PC-9 (cell line): ENCODE measurements around the gene KRT82. TPM values are rescaled to one million over a fixed set of nuclear protein-coding genes. Genes with fewer than 3 reads are reported as not detected.

ENCODE experiments used
- BruUV-seq: library from RNA; stranded (reverse); fragments of 400-500 nt; replicated peaks from 2 replicates; lab custom pipeline; 2021; lab: Mats Ljungman, UMichigan
- CTCF ChIA-PET: fragments of 300-600 bp; sonication (Branson Sonifier 250); formaldehyde crosslinking; loops from one replicate; lab custom pipeline; 2022; ENCODE audit warnings: antibody characterized with exemption; lab: Charles Lee
- POLR2A ChIA-PET: fragments of 300-600 bp; sonication (Branson Sonifier 250); formaldehyde crosslinking; loops from one replicate; lab custom pipeline; 2022; ENCODE audit warnings: antibody characterized with exemption; ENCODE audit not compliant: unreplicated experiment; lab: Charles Lee
- DNase-seq, 2 experiments: peaks; one replicate each; pipeline versions ENCODE4 v3.0.0 to v3.0.0-alpha.2; 2015 to 2022; ENCODE audit warnings: mixed read lengths in 1 of 2
- H2AFZ ChIP-seq: fragments of 200-600 bp; sonication (generic); 2 replicates; pipeline ENCODE4 v1.8.1; 2017; ENCODE audit warnings: antibody characterized with exemption
- H3F3A ChIP-seq: fragments of 200-600 bp; sonication (generic); 2 replicates; pipeline ENCODE4 v1.8.1; 2017; ENCODE audit warnings: antibody characterized with exemption, mild to moderate bottlenecking, low read depth; ENCODE audit not compliant: insufficient read depth
- H3K27ac ChIP-seq: fragments of 200-600 bp; sonication (generic); 2 replicates; pipeline ENCODE4 v1.6.1; 2016; ENCODE audit warnings: mixed run types
- H3K27me3 ChIP-seq: fragments of 200-600 bp; sonication (generic); 2 replicates; pipeline ENCODE4 v1.6.1; 2016; ENCODE audit warnings: low read depth, mixed run types; ENCODE audit not compliant: insufficient read depth
- H3K36me3 ChIP-seq: fragments of 200-600 bp; sonication (generic); 2 replicates; pipeline ENCODE4 v1.6.1; 2016; ENCODE audit warnings: low read depth, mixed run types
- H3K4me1 ChIP-seq: fragments of 200-600 bp; sonication (generic); replicated peaks from 2 replicates; pipeline ENCODE4 v1.6.1; 2016; ENCODE audit warnings: mixed run types; ENCODE audit not compliant: insufficient read depth
- H3K4me2 ChIP-seq: fragments of 200-600 bp; sonication (generic); 2 replicates; pipeline ENCODE4 v1.6.1; 2017; ENCODE audit warnings: mixed run types
- H3K4me3 ChIP-seq: fragments of 200-600 bp; sonication (generic); 2 replicates; pipeline ENCODE4 v1.6.1; 2016; ENCODE audit warnings: mixed run types
- H3K79me2 ChIP-seq: fragments of 200-600 bp; sonication (generic); 2 replicates; pipeline ENCODE4 v1.6.1; 2017; ENCODE audit warnings: low read depth, mixed run types
- H3K9me2 ChIP-seq: fragments of 200-600 bp; sonication (generic); 2 replicates; pipeline ENCODE4 v1.8.1; 2017; ENCODE audit warnings: mild to moderate bottlenecking; ENCODE audit not compliant: insufficient read depth
- H3K9me3 ChIP-seq: fragments of 200-600 bp; sonication (generic); 2 replicates; pipeline ENCODE4 v1.8.1; 2016; ENCODE audit warnings: low read depth; ENCODE audit not compliant: insufficient read depth
- H4K20me1 ChIP-seq: fragments of 200-600 bp; sonication (generic); 2 replicates; pipeline ENCODE4 v1.8.1; 2017; ENCODE audit not compliant: insufficient read depth
- CTCF ChIP-seq: fragments of 200-600 bp; sonication (generic); conservative IDR thresholded peaks from 2 replicates; pipeline ENCODE4 v1.6.1; 2017; ENCODE audit warnings: mixed run types, antibody characterized with exemption, mild to moderate bottlenecking, moderate library complexity
- EZH2 ChIP-seq: fragments of 200-600 bp; sonication (generic); IDR thresholded peaks from 2 replicates; pipeline ENCODE4 v1.8.0; 2017; ENCODE audit warnings: antibody characterized with exemption, low read depth
- intact Hi-C: fragments of 100-400 bp; cut with micrococcal nuclease; formaldehyde crosslinking; loops from one replicate; pipeline ENCODE4 v1.10.0; 2022; ENCODE audit not compliant: unreplicated experiment
- total RNA-seq: library from RNA; stranded (reverse); gene quantifications from 2 replicates; pipeline ENCODE4 v1.2.3, GENCODE V29; 2021

KRT82 gene
- total RNA-seq, 1 experiment from 2014 or later = not detected

- intact Hi-C loops = no loop called here
- ChIA-PET CTCF (interaction anchor here (0.7 kb wide), 1 partner anchor 10 kb away, joined by 3 read pairs; no protein-coding TSS in a partner anchor), POLR2A (no interaction called here)
- no peaks in the 10 kb centered on the region for H4K20me1 ChIP-seq
- H3K4me3 ChIP-seq = no peak overlapping the region
- no peaks in the 10 kb centered on the region for H3K36me3 ChIP-seq
- H3K9me2 ChIP-seq = no peaks in the 10 kb centered on the region
- H3K9me3 ChIP-seq = no peaks in the 10 kb centered on the region
- H3K4me2 ChIP-seq = no peak overlapping the region
- no TSS peak for BruUV-seq
- H3F3A ChIP-seq = no peaks in the 10 kb centered on the region
- no peaks in the 10 kb centered on the region for H3K4me1 ChIP-seq
- H3K27me3 ChIP-seq = no peaks in the 10 kb centered on the region
- H3K27ac ChIP-seq = no peak overlapping the region
- H2AFZ ChIP-seq = no peak overlapping the region
- H3K79me2 ChIP-seq = no peaks in the 10 kb centered on the region
- no peak for DNase-seq
- no peak for TF ChIP-seq CTCF
- TF ChIP-seq EZH2 = no peak
These were observed 19.3 kb upstream of the KRT82 start for GRCh38 chr12:52425466-52425865.

- Histone ChIP-seq H3K9me3 (no peaks in the 10 kb centered on the region), H4K20me1 (no peaks in the 10 kb centered on the region), H3K4me2 (no peak overlapping the region), H3K79me2 (no peaks in the 10 kb centered on the region), H3K4me3 (no peak overlapping the region), H2AFZ (no peak overlapping the region), H3K9me2 (no peaks in the 10 kb centered on the region), H3K27ac (no peak overlapping the region), H3F3A (no peaks in the 10 kb centered on the region), H3K27me3 (no peaks in the 10 kb centered on the region), H3K4me1 (no peaks in the 10 kb centered on the region), H3K36me3 (no peaks in the 10 kb centered on the region)
- peak in 1 of 2 experiments; percentile 55 for DNase-seq
- intact Hi-C loops = no loop called here
- CTCF ChIA-PET = interaction anchor here (0.6 kb wide), 1 partner anchor 17 kb away, joined by 4 read pairs; the partner anchor contains the start of gene KRT82
- TF ChIP-seq EZH2 (no peak), CTCF (no peak)
- BruUV-seq = no TSS peak
- POLR2A ChIA-PET = interaction anchor here (0.6 kb wide), 1 partner anchor 1051 kb away, joined by 6 read pairs; no protein-coding TSS in a partner anchor
These were observed 17.7 kb upstream of the KRT82 start for GRCh38 chr12:52423661-52424500.

GRCh38 chr12:52423035-52423434 is 16.9 kb upstream of the KRT82 start:
- CTCF ChIA-PET = interaction anchor here (0.6 kb wide), 1 partner anchor 17 kb away, joined by 4 read pairs; the partner anchor contains the start of gene KRT82
- Histone ChIP-seq H4K20me1 (no peaks in the 10 kb centered on the region), H3K4me1 (no peaks in the 10 kb centered on the region), H3K4me3 (no peak overlapping the region), H3K27ac (no peak overlapping the region), H2AFZ (no peak overlapping the region), H3K36me3 (no peaks in the 10 kb centered on the region), H3K9me2 (no peaks in the 10 kb centered on the region), H3K79me2 (no peaks in the 10 kb centered on the region), H3K27me3 (no peaks in the 10 kb centered on the region), H3K4me2 (no peak overlapping the region), H3F3A (no peaks in the 10 kb centered on the region), H3K9me3 (no peaks in the 10 kb centered on the region)
- no TSS peak for BruUV-seq
- no peak for TF ChIP-seq CTCF
- no peak for TF ChIP-seq EZH2
- no peak for DNase-seq
- intact Hi-C loops = no loop called here
- POLR2A ChIA-PET = no interaction called here
